NCI-H1417 (cell line): ENCODE results near the gene PCNX2.

Experiments used
- DNase-seq, 3 experiments: peaks; one replicate each; lab custom pipeline; 2025; lab: John Stamatoyannopoulos, UW

Gene PCNX2

DNA sequence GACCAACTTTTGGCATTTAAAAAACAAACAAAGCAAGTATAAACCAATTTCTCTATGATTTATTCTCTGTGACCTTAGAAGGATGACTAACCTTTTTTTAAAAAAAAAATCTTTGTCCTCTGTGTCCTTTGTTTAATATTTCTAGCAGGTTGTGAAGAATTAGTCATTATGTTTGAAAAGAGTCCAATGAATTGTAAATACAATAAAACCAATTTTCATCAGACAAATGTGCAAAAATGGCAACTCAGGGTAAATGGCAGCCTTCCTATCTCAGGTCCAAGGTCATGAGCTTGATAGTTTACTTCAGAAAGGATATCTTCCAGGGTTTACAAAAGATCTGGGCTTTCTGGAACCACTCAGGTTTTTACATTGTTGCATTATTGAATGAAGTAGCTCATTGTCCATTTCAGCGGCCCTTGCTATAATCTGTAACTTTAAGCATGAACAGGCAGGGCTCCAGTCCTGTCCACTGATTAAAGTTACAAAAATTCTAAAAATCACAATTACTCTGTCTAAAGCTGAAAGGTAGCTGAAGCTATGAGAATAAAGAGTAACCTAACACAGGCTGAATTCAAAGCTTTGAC lies 20.3 kb upstream of the PCNX2 start:
- no peak for DNase-seq

GRCh38 chr1:233313434-233314155 lies 18.1 kb upstream of the PCNX2 start:
- no peak for DNase-seq

- peak; percentile 12 to 64 (median 20) for DNase-seq
Observed at GRCh38 chr1:233304489-233305102, 9.1 kb upstream of the PCNX2 start.

GRCh38 chr1:233300326-233300725 lies 4.8 kb upstream of the PCNX2 start:
- no peak for DNase-seq

GRCh38 chr1:233299450-233299849 lies 3.9 kb upstream of the PCNX2 start:
- DNase-seq: no peak

DNA sequence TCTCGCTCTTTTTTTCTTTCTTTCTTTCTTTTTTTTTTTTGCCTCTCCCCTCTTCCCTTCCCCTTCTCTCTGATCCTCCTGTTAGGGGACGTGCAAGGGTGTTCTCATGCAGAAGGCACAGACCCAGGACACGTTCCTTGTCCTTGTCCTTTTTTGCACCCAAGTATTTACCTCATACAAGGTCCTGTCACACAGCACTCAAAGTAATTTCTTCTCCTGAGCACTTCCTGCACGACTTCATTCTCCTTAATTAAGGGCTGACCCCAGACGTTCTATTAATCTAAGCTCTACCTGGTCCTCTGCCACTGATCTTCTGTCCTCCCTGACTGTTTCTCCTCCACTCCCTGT lies 424 bp upstream of the PCNX2 start:
- peak in 1 of 3 experiments; percentile 54 for DNase-seq

- no peak for DNase-seq
Observed at GRCh38 chr1:233294913-233295236, 650 bp downstream of the PCNX2 start.

DNA sequence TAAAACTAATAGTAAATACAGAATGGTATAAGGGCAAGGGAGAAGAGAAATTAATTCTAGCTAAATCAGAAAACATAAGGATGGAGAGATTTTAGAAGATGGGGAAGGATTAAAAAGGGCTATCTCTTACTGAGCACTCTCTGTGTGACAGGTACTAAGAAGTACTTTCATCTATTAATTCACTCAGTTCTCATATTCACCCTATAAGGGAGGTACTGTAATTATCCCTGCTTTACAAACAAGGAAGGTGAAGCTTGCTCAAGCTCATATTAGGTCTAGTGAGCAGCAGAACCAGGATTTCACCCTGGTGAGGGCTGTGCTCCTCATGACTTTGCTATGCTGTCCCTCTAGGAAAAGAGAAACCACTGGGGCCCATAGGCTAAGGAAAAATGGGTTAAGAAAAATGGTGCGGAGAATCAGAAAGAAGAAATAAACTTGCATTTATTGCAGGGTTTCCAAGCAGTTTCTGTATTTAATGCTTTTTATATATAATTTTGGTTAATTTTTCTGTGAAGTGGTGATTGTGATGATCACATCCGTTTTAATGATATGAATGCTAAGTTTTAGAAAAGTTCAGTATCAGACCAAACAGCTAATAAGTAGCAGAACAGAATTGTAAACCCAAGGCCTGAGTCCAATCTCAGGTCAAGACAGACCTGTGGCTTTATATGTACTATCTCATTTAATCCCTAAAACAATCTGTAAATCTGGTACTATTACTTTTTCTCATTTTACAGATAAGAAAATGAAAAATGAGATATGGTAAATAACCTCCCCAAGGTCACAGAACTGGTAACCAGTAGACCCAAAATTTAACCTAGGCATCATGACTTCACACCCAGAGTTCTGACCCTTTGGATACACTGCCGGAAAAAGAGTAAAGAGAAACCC lies 1.7 kb downstream of the PCNX2 start:
- DNase-seq: peak in 1 of 3 experiments; percentile 44

GRCh38 chr1:233290396-233291034 lies 5.0 kb downstream of the PCNX2 start:
- peak in 1 of 3 experiments; percentile 29 for DNase-seq

DNA sequence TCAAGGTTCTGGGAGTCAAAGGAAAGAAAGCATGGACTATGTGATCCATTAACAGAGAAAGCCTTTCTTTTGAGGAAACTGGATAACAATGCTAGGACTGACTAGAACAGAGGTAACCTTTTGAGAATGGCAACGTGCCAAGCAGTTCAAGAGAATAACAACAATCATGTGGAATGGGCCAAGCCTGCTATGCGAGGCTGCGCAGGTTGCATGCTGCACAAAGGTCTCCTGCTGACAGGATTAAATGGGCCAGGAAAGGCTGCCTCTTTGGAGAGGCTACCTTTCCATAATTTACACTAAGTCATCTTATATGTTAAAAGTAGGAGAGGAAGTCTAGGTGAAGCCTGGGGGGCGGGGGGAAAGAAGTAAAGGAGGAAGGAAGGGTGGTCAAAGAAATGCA lies 5.8 kb downstream of the PCNX2 start:
- DNase-seq: peak in 2 of 3 experiments; percentile 54 to 85

DNA sequence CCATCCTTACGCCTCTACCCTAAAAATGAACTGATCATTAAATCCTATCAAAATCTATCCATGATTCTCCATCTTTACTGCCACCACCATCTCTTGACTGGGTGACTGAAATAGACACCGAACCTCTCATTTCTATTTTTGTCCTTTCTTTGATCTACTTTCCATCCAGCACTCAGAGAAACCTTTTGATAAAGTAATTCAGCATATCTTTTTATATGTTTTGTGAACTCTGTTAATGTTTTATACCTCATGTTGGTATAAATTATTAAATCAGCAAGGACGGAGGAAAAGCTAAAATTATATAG lies 13.0 kb downstream of the PCNX2 start:
- DNase-seq: no peak

- no peak for DNase-seq
Observed at GRCh38 chr1:233281711-233282581, 13.6 kb downstream of the PCNX2 start.

DNA sequence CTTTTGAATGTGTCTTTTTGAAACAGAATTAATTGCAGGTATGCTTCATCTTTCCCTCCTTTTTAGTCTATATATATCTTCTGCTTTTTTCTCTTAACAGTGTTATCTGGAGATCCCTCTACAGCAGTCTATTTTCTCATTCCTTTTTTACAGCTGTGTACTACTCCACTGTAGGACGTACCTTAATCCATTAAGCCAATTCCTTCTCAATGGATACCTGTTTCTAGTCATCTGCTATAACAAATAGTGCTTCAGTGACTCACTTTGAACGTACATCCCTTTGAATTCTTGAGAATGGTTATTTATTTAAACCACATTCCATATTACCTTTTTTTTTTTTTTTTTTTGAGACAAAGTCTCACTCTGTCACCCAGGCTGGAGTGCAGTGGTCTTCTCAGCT lies 15.6 kb downstream of the PCNX2 start:
- DNase-seq: no peak

DNA sequence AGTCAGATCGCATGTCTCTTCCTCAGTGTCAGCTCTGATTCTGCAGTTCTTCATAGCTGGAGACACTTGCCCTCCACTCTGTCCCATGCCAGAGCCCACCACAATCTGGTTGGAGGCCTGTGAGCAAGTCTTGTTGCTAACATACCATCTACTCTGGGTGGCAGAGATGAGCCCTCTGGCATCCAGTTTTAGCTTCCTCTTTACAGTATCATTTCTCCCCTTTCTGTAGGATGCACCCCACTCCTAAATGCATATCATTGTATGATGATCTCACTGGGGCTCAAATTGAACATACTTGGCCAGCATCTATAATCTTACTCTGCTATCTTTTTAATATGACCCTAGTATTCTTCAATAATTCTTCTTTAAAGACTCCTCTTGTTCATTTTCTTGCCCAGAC lies 16.9 kb downstream of the PCNX2 start:
- no peak for DNase-seq

DNA sequence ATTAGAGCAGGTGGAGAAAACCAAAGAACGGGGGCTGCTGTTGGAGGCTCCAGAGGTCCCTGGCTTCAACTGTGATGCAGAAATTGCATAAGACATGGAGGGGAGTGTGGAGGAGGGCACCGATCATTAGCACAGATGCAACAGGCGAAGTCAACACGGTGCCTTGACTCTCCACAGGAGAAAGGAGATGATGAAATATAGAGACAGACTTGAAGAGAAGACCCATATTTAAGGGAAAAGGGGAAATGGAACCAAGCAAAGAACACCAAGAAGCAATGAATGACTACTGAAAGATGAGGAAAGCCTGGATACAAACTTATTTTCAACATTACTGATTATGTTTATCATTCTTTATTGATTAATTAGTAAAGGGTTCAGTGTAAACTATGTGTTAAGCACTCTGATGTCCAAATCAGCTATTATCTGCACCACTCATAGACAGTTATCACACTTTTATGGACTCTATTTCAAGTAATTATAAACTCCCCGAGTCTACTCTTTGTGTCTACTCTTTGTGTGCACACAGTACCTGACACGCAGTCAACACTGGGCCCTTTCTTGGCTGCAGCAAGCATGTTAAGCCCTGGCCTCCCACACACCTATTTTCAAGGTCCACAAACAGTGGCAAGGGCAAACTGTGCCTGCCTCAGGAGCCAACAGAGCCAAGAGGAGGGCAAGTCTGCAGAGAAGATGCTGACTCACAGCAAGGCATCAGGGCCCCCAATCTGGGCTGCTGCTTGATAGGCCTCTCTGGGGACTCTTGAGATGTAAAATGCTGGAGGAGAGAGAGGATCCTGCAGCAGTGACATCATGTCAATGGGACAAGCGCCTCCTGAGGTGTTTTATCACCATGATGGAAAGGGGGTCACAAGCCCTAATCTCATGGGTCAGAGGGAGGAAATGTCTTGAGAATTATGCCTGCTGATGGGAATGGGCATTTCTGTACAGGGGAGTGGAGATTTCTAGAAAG lies 17.6 kb downstream of the PCNX2 start:
- no peak for DNase-seq

DNA sequence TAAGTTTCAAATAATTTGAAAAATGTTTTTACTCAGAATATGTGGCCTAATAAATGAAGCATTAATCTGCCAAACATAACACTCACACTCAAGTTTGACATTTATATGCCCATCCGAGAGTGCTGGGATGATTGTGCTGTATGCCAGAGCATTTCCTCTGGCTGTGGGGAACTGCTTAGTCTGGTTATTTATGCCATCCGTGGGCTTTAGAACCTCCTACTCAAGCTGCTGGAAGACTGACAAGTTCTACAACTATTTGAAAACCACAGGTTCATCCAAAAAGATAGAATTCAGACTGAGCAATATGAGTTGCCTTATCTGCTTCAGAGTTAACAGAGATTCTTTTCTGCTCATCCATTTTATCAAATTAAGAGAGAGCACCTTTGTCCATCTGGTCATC lies 25.9 kb downstream of the PCNX2 start:
- no peak for DNase-seq

DNA sequence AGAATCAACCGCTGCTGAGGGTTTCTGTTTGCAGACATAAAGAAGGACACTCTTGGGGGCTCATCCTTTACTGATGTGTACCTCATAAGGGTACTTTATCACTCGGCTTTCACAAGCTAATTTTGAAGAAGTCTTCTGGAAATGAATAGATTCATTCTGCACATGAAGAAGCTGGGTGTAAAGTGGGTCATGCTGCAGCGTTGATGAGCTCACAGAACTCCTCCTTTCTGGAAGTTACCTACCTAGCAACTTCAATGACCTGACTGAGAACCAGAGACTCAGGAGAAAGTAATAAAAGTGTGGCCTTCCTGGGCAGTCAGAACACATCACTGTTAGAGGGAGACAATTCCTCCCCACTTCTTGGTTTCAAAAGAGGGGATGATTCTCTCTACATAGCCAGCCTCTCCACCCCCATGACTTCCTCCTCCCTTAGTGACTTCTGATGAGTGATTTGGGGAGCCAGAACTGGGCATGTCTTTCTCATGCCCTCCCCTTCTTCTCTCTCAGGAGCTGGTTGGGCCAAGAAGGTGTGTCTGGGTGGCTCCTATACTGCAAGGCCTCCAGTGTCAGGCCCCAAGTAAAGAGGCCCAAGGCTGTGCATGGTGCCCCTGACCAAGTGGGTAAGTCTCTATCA lies 27.0 kb downstream of the PCNX2 start:
- no peak for DNase-seq

DNA sequence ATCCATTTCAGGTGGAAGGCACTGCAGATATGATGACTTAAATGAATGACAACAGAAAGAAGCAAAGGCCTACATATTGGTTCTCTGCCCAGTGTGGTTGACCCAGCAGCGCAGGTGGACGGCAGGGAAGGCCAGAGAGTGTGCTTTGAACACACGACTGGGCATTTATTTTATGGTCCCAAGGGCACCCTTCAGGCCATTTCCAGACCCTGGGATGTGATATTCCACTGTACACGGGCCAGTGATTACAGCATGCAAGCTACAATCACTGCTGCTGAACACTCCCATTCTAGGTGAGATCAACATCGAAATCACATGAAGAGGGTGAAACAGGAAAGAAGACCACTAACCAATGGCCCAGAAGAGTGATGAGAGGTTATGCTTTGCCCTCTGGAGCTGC lies 33.8 kb downstream of the PCNX2 start:
- no peak for DNase-seq

- peak in 1 of 3 experiments; percentile 2 for DNase-seq
Observed at GRCh38 chr1:233261206-233261605, 34.3 kb downstream of the PCNX2 start.

- DNase-seq: no peak
Observed at GRCh38 chr1:233257786-233258185, 37.7 kb downstream of the PCNX2 start.
